ENCODE measurements around the gene DSTYK.

DNA sequence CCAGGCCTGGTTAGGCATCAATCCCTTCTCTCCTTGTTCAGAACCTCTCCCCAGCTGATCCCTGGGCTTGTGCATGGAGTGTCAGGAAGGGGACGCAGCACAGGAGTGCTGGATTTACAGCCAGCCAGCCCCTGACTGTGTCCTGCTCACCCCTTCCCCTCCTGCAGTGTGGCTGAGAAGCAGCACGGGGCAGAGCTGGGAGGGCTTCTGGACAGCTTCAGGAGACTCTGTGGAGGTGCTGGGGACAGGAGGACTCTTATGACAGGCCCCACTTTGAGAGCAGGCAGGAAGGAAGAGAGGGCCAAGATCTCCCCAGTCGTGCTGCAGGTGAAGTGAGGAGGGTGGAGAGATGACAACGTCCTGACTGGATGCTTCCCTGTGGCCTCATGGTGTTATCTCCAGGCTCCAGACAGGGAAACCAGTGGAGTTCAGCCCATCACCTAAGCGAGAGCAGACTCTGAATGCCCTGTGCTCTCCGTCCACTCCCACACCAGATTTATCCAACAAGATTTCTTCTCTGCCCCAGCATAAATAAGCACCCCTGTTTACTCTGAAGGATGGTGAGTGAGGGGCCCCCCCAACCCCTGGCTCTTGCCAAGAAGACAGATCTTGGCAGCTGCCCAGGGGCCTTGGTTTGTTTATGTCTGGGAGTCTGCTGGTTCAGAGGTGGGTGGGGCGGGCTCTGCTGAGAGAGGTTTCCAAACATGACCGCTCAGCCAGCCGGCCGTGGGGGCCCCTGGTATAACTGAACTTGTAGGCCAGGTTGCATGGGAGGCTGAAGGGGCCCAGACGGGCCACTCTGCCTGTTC lies 37.5 kb upstream of the DSTYK start:
- TF ChIP-seq CTCF (conservative IDR thresholded peaks at IDR 0.05; ENCODE audit: low read depth in 2 of 2) (no peak), CREB1 (CRISPR knock-in tag; IDR thresholded peaks at IDR 0.05; ENCODE audit: low read depth) (no peak)

Data from GM23338 (cell line).